PC-9 (cell line): ENCODE data around the gene AP2S1. TPM values are rescaled to one million over a fixed set of nuclear protein-coding genes. Genes with fewer than 3 reads are reported as not detected.
"Not testable (repeated sequence)": the region's sequence is repeated elsewhere in the genome, so short reads cannot be mapped to it uniquely, and the experiment has no call there.

Experiments used
- BruUV-seq: library from RNA; stranded (reverse); fragments of 400-500 nt; replicated peaks from 2 replicates; lab custom pipeline; 2021; lab: Mats Ljungman, UMichigan
- CTCF ChIA-PET: fragments of 300-600 bp; sonication (Branson Sonifier 250); formaldehyde crosslinking; loops from one replicate; lab custom pipeline; 2022; ENCODE audit warnings: antibody characterized with exemption; lab: Charles Lee
- POLR2A ChIA-PET: fragments of 300-600 bp; sonication (Branson Sonifier 250); formaldehyde crosslinking; loops from one replicate; lab custom pipeline; 2022; ENCODE audit warnings: antibody characterized with exemption; ENCODE audit not compliant: unreplicated experiment; lab: Charles Lee
- DNase-seq, 2 experiments: peaks; one replicate each; pipeline versions ENCODE4 v3.0.0 to v3.0.0-alpha.2; 2015 to 2022; ENCODE audit warnings: mixed read lengths in 1 of 2
- H2AFZ ChIP-seq: fragments of 200-600 bp; sonication (generic); 2 replicates; pipeline ENCODE4 v1.8.1; 2017; ENCODE audit warnings: antibody characterized with exemption
- H3F3A ChIP-seq: fragments of 200-600 bp; sonication (generic); 2 replicates; pipeline ENCODE4 v1.8.1; 2017; ENCODE audit warnings: antibody characterized with exemption, mild to moderate bottlenecking, low read depth; ENCODE audit not compliant: insufficient read depth
- H3K27ac ChIP-seq: fragments of 200-600 bp; sonication (generic); 2 replicates; pipeline ENCODE4 v1.6.1; 2016; ENCODE audit warnings: mixed run types
- H3K27me3 ChIP-seq: fragments of 200-600 bp; sonication (generic); 2 replicates; pipeline ENCODE4 v1.6.1; 2016; ENCODE audit warnings: low read depth, mixed run types; ENCODE audit not compliant: insufficient read depth
- H3K36me3 ChIP-seq: fragments of 200-600 bp; sonication (generic); 2 replicates; pipeline ENCODE4 v1.6.1; 2016; ENCODE audit warnings: low read depth, mixed run types
- H3K4me1 ChIP-seq: fragments of 200-600 bp; sonication (generic); replicated peaks from 2 replicates; pipeline ENCODE4 v1.6.1; 2016; ENCODE audit warnings: mixed run types; ENCODE audit not compliant: insufficient read depth
- H3K4me2 ChIP-seq: fragments of 200-600 bp; sonication (generic); 2 replicates; pipeline ENCODE4 v1.6.1; 2017; ENCODE audit warnings: mixed run types
- H3K4me3 ChIP-seq: fragments of 200-600 bp; sonication (generic); 2 replicates; pipeline ENCODE4 v1.6.1; 2016; ENCODE audit warnings: mixed run types
- H3K79me2 ChIP-seq: fragments of 200-600 bp; sonication (generic); 2 replicates; pipeline ENCODE4 v1.6.1; 2017; ENCODE audit warnings: low read depth, mixed run types
- H3K9me2 ChIP-seq: fragments of 200-600 bp; sonication (generic); 2 replicates; pipeline ENCODE4 v1.8.1; 2017; ENCODE audit warnings: mild to moderate bottlenecking; ENCODE audit not compliant: insufficient read depth
- H3K9me3 ChIP-seq: fragments of 200-600 bp; sonication (generic); 2 replicates; pipeline ENCODE4 v1.8.1; 2016; ENCODE audit warnings: low read depth; ENCODE audit not compliant: insufficient read depth
- H4K20me1 ChIP-seq: fragments of 200-600 bp; sonication (generic); 2 replicates; pipeline ENCODE4 v1.8.1; 2017; ENCODE audit not compliant: insufficient read depth
- EZH2 ChIP-seq: fragments of 200-600 bp; sonication (generic); IDR thresholded peaks from 2 replicates; pipeline ENCODE4 v1.8.0; 2017; ENCODE audit warnings: antibody characterized with exemption, low read depth
- intact Hi-C: fragments of 100-400 bp; cut with micrococcal nuclease; formaldehyde crosslinking; loops from one replicate; pipeline ENCODE4 v1.10.0; 2022; ENCODE audit not compliant: unreplicated experiment
- total RNA-seq: library from RNA; stranded (reverse); gene quantifications from 2 replicates; pipeline ENCODE4 v1.2.3, GENCODE V29; 2021
- TF ChIP-seq, protein P1 (sequence below): fragments of 200-600 bp; sonication (generic); conservative IDR thresholded peaks from 2 replicates; pipeline ENCODE4 v1.6.1; 2017; ENCODE audit warnings: mixed run types, antibody characterized with exemption, mild to moderate bottlenecking, moderate library complexity

The AP2S1 gene
- total RNA-seq, 1 experiment from 2014 or later = 332 TPM

DNA sequence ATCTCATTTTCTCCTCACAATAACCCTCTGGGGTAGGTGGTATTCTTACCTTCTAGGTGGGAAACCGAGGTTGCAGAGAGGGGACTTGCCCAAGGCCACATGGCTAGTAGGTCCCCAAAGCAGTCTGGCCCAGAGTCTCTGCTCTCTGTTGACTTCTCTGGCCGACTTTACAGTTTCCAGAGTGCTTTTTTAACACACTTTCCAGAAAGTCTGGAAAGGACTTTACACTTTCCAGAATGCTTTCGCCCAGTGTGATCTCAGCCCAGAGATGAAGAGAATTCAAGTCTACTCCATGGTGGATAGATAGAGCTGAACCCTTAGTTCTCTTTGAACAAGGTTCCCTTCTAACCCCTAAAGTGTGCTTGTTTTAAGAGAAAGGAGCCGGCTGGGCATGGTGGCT, 22.3 kb upstream of the AP2S1 start:
- Histone ChIP-seq H4K20me1 (peaks cover 13% of the 10 kb centered on the region), H3K27ac (peak overlapping the region; percentile 66), H3K4me1 (peaks cover 62% of the 10 kb centered on the region), H3F3A (peaks cover 34% of the 10 kb centered on the region; the same call in 1 of the 2 replicates), H2AFZ (no peak overlapping the region), H3K9me3 (no peaks in the 10 kb centered on the region), H3K4me3 (no peak overlapping the region), H3K27me3 (no peaks in the 10 kb centered on the region), H3K4me2 (peak overlapping the region; percentile 57; the same call in 1 of the 2 replicates), H3K36me3 (peaks cover 15% of the 10 kb centered on the region; the same call in 1 of the 2 replicates), H3K79me2 (peaks cover 92% of the 10 kb centered on the region), H3K9me2 (no peaks in the 10 kb centered on the region)
- intact Hi-C loops = no loop called here
- ChIA-PET POLR2A (no interaction called here), CTCF (interaction anchor here (0.5 kb wide), 1 partner anchor 206 kb away, joined by 11 read pairs; no protein-coding TSS in a partner anchor)
- no peak for DNase-seq
- BruUV-seq = no TSS peak
- TF ChIP-seq EZH2 = no peak
- TF ChIP-seq, protein P1, sequence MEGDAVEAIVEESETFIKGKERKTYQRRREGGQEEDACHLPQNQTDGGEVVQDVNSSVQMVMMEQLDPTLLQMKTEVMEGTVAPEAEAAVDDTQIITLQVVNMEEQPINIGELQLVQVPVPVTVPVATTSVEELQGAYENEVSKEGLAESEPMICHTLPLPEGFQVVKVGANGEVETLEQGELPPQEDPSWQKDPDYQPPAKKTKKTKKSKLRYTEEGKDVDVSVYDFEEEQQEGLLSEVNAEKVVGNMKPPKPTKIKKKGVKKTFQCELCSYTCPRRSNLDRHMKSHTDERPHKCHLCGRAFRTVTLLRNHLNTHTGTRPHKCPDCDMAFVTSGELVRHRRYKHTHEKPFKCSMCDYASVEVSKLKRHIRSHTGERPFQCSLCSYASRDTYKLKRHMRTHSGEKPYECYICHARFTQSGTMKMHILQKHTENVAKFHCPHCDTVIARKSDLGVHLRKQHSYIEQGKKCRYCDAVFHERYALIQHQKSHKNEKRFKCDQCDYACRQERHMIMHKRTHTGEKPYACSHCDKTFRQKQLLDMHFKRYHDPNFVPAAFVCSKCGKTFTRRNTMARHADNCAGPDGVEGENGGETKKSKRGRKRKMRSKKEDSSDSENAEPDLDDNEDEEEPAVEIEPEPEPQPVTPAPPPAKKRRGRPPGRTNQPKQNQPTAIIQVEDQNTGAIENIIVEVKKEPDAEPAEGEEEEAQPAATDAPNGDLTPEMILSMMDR = no peak

DNA sequence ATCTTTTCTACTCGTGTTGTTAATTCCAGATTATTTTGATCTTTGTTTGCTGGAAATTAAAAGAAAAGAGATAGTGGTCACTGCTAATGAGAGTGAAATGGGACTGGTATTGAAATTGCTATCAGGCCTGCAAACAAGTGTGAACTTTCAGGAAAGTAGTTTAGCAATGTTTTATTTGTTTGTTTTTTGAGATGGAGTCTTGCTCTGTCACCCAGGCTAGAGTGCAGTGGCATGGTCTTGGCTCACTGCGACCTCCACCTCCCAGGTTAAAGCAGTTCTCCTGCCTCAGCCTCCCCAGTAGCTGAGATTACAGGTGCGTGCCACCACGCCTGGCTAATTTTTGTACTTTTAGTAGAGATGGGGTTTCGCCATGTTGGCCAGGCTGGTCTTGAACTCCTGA, 20.5 kb upstream of the AP2S1 start:
- H3K9me2 ChIP-seq, H2AFZ ChIP-seq, POLR2A ChIA-PET, intact Hi-C loops, H3K4me3 ChIP-seq, H3K9me3 ChIP-seq, DNase-seq, CTCF ChIA-PET, H3K4me2 ChIP-seq, H3K27me3 ChIP-seq, BruUV-seq, H3K27ac ChIP-seq: not testable (repeated sequence)
- peaks cover 95% of the 10 kb centered on the region for H3K79me2 ChIP-seq
- peaks cover 44% of the 10 kb centered on the region for H3F3A ChIP-seq
- H3K36me3 ChIP-seq = peaks cover 10% of the 10 kb centered on the region
- H3K4me1 ChIP-seq = peaks cover 72% of the 10 kb centered on the region
- H4K20me1 ChIP-seq = peaks cover 22% of the 10 kb centered on the region

DNA sequence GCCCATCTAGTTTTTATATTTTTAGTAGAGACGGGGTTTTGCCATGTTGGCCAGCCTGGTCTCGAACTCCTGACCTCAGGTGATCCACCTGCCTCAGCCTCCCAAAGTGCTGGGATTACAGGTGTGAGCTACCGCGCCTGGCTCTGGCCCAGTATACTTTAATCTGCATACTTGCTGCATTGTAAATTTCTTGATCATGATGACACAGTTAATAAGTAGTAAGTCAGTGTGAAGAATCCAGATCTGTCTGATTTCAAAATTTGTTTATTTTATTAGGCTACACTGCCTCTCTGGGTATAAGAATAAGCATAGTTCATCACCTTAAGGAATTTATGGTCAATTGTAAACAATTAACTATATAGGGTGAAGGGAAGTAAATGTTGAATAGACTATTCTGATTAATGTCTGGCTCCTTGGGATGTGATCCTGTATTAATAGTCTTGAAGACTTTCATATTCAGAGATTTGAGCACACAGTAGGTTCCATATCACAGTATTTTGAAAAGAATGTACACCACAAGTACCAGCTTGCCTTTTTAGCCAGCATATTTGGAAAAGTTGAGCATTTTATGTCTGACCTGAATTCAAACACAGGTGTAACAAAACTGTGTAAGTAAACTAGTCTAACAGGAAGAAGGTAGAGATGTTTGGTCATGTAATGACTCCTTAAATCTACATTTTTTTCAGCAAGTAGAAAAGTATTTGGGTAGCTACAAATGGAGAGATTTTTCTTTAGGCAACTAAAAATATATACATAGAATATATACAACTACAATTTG, 17.6 kb upstream of the AP2S1 start:
- Histone ChIP-seq H2AFZ (no peak overlapping the region), H3K4me2 (peak overlapping the region; percentile 96), H3F3A (peaks cover 64% of the 10 kb centered on the region), H3K4me3 (no peak overlapping the region), H3K9me3 (no peaks in the 10 kb centered on the region), H3K9me2 (no peaks in the 10 kb centered on the region), H3K79me2 (peaks cover 95% of the 10 kb centered on the region), H3K27ac (peak overlapping the region; percentile 77), H3K27me3 (no peaks in the 10 kb centered on the region), H4K20me1 (peaks cover 29% of the 10 kb centered on the region), H3K36me3 (peaks cover 5% of the 10 kb centered on the region; the same call in 1 of the 2 replicates), H3K4me1 (peaks cover 85% of the 10 kb centered on the region)
- ChIA-PET POLR2A (interaction anchor here (0.5 to 0.7 kb wide), 3 partner anchors 15 to 57 kb away, joined by 4 to 7 read pairs (median 7); no protein-coding TSS in a partner anchor), CTCF (interaction anchor here (0.6 to 0.8 kb wide), 3 partner anchors 12 to 47 kb away, joined by 3 to 6 read pairs (median 4); no protein-coding TSS in a partner anchor)
- no TSS peak for BruUV-seq
- peak in 1 of 2 experiments; percentile 77 for DNase-seq
- intact Hi-C loops = no loop called here
- TF ChIP-seq EZH2 = no peak
- TF ChIP-seq, protein P1 = no peak
